Osteoblast (primary cell): Measurements from ENCODE around the gene MAT2A. TPM values are rescaled to one million over a fixed set of nuclear protein-coding genes. Genes with fewer than 3 reads are reported as not detected.

Experiments
- DNase-seq: peaks from one replicate; pipeline ENCODE4 v3.0.0; 2011; ENCODE audit warnings: low spot score, mixed read lengths; ENCODE audit not compliant: insufficient read length; ENCODE audit errors: missing footprints
- H2AFZ ChIP-seq: 2 replicates; pipeline ENCODE4 v1.6.0; 2011; ENCODE audit warnings: mild to moderate bottlenecking, low read length
- H3K27ac ChIP-seq: 2 replicates; pipeline ENCODE4 v1.5.1; 2011; ENCODE audit warnings: mild to moderate bottlenecking, low read depth, low read length, moderate library complexity
- H3K27me3 ChIP-seq: 2 replicates; pipeline ENCODE4 v1.6.0; 2012; ENCODE audit warnings: mild to moderate bottlenecking, control low read depth, inconsistent platforms, low read length, moderate library complexity; ENCODE audit not compliant: insufficient read depth
- H3K36me3 ChIP-seq: 2 replicates; pipeline ENCODE4 v1.5.1; 2011; ENCODE audit warnings: mild to moderate bottlenecking, low read length, control low read depth, moderate library complexity; ENCODE audit not compliant: insufficient read depth
- H3K4me1 ChIP-seq: 2 replicates; pipeline ENCODE4 v1.5.1; 2011; ENCODE audit warnings: mild to moderate bottlenecking, low read length, control low read depth, moderate library complexity; ENCODE audit not compliant: insufficient read depth
- H3K4me2 ChIP-seq: 2 replicates; pipeline ENCODE4 v1.6.0; 2011; ENCODE audit warnings: mild to moderate bottlenecking, low read length; ENCODE audit not compliant: insufficient read depth
- H3K4me3 ChIP-seq: fragments of 200-600 bp; sonication (generic); 3 replicates; pipeline ENCODE4 v1.5.1; 2012; ENCODE audit warnings: mild to moderate bottlenecking, low read length, inconsistent platforms; ENCODE audit not compliant: insufficient read depth
- H3K79me2 ChIP-seq: 2 replicates; pipeline ENCODE4 v1.6.0; 2012; ENCODE audit warnings: mild to moderate bottlenecking, low read length, control low read depth, inconsistent platforms; ENCODE audit not compliant: insufficient read depth
- H3K9me3 ChIP-seq: 2 replicates; pipeline ENCODE4 v1.5.1; 2011; ENCODE audit warnings: low read depth, low read length, control low read depth
- H4K20me1 ChIP-seq: 2 replicates; pipeline ENCODE4 v1.6.0; 2012; ENCODE audit warnings: mild to moderate bottlenecking, low read length, control low read depth; ENCODE audit not compliant: insufficient read depth
- total RNA-seq: library from RNA; depleted of rRNA; stranded (reverse); fragments of >200 nt; gene quantifications from 2 replicates; pipeline ENCODE4 v1.2.3, GENCODE V29; 2012
- TF ChIP-seq, protein P1 (sequence below): IDR thresholded peaks from 2 replicates; pipeline ENCODE4 v1.5.1; 2011; ENCODE audit warnings: mild to moderate bottlenecking, low read depth, low read length, moderate library complexity; ENCODE audit errors: extremely low read depth

The MAT2A gene
- total RNA-seq, 1 donor: 124 TPM

DNA sequence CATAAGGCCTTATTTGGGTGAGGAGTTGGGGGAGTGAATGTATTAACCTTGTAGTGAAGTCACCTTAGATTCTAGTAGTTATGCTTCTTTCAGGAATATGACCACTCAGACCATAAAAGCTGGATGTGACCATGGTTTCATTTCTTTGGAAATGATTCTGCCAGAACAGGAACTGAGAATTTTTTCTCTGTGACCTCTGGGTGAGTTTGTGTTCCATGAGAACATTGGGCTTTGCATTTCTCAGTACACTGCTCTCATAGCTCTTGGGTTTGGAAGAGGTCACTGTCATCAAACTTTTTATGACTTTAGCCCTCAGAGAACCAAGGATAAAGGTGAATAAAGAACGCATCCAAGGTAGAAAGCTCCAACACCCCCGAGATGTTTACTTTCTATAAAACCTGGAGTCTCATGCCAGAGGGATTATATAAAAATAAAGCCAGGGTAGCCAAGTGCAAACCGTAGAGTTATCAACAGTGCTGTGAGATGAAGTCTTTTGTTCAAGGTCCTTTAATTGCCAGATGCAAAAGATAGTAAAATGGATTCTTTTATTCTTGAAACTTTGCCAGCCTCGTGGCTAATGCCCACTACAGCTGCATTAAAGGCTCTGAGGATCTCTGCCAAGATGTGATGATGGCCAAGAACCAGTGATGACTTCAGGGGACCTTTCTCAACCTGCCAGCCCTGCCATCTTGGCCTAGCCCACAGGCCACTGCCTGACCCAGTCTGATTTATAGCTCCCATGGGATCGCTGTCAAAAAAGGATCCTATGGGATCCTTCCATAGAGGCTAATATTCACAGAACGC is 27.8 kb upstream of the MAT2A start:
- Histone ChIP-seq H3K27me3 (no peaks in the 10 kb centered on the region), H3K4me2 (no peak overlapping the region), H3K36me3 (no peaks in the 10 kb centered on the region), H2AFZ (no peak overlapping the region), H3K4me3 (no peak overlapping the region), H3K79me2 (no peaks in the 10 kb centered on the region), H3K9me3 (no peaks in the 10 kb centered on the region), H3K27ac (peak overlapping the region; percentile 3), H4K20me1 (no peaks in the 10 kb centered on the region), H3K4me1 (peaks cover 11% of the 10 kb centered on the region)
- peak; percentile 54 for DNase-seq
- TF ChIP-seq, protein P1, sequence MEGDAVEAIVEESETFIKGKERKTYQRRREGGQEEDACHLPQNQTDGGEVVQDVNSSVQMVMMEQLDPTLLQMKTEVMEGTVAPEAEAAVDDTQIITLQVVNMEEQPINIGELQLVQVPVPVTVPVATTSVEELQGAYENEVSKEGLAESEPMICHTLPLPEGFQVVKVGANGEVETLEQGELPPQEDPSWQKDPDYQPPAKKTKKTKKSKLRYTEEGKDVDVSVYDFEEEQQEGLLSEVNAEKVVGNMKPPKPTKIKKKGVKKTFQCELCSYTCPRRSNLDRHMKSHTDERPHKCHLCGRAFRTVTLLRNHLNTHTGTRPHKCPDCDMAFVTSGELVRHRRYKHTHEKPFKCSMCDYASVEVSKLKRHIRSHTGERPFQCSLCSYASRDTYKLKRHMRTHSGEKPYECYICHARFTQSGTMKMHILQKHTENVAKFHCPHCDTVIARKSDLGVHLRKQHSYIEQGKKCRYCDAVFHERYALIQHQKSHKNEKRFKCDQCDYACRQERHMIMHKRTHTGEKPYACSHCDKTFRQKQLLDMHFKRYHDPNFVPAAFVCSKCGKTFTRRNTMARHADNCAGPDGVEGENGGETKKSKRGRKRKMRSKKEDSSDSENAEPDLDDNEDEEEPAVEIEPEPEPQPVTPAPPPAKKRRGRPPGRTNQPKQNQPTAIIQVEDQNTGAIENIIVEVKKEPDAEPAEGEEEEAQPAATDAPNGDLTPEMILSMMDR: no peak

DNA sequence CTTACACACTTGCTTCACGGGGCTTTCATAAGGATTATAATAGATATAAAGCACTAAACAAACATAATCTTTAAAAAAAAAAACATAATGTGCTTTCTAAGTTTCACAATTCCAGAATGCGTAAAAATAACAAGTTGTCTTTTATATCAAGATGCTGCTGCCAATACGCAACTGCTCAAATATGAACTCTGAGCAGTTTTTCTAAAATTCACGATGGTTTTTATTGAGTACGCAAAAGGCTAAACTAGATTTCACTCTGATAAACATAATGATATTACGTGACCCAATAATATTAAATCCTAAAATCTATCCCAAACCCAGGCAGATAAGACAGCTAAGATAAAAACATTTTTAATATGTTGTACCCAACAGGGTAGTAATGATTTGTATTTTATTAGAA is 24.6 kb upstream of the MAT2A start:
- H3K4me2 ChIP-seq: no peak overlapping the region
- H3K4me3 ChIP-seq: no peak overlapping the region
- no peaks in the 10 kb centered on the region for H3K79me2 ChIP-seq
- no peaks in the 10 kb centered on the region for H3K27me3 ChIP-seq
- H4K20me1 ChIP-seq: no peaks in the 10 kb centered on the region
- no peaks in the 10 kb centered on the region for H3K4me1 ChIP-seq
- TF ChIP-seq, protein P1: no peak
- no peak overlapping the region for H2AFZ ChIP-seq
- H3K36me3 ChIP-seq: no peaks in the 10 kb centered on the region
- no peak for DNase-seq
- H3K9me3 ChIP-seq: no peaks in the 10 kb centered on the region
- H3K27ac ChIP-seq: no peak overlapping the region

DNA sequence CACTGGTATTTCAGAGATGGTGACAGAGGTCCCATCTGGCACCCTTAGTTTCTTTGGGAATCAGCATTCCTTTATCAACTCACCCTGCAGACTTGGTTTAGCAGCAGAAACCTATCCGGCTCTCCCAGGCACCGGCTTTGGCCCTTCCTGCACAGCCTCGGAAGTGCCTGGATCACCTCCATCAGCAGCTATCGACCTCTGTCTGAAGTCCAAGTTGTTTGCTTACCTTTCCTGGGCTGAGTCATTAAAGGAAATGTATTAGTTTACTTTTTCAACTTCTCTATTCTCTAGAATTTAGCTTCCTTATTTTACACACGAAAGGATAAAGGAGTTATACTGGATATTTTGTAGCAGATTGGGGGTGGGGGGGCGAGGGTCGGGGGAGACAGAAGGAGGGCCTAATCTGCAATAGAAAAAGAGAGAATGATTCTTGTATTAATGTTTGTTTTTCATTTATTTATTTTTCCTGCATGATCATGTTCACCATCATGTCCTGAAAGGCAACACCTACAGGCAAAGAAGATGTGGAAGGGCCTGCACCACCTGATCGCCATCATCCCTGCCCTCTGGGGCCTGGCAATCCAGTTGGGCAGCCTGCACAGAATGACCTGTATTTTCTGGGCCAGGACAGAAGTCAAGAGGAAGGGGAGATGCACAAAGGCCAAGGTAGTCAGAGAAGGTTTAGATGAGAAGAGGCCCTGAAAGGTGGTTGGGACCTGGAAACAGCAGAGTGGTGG is 22.1 kb upstream of the MAT2A start:
- peak; percentile 2 for DNase-seq
- no peak overlapping the region for H3K4me2 ChIP-seq
- H3K9me3 ChIP-seq: no peaks in the 10 kb centered on the region
- H3K4me1 ChIP-seq: no peaks in the 10 kb centered on the region
- H4K20me1 ChIP-seq: no peaks in the 10 kb centered on the region
- no peaks in the 10 kb centered on the region for H3K79me2 ChIP-seq
- H3K27ac ChIP-seq: no peak overlapping the region
- H2AFZ ChIP-seq: no peak overlapping the region
- no peaks in the 10 kb centered on the region for H3K27me3 ChIP-seq
- H3K36me3 ChIP-seq: no peaks in the 10 kb centered on the region
- TF ChIP-seq, protein P1: no peak
- H3K4me3 ChIP-seq: no peak overlapping the region

DNA sequence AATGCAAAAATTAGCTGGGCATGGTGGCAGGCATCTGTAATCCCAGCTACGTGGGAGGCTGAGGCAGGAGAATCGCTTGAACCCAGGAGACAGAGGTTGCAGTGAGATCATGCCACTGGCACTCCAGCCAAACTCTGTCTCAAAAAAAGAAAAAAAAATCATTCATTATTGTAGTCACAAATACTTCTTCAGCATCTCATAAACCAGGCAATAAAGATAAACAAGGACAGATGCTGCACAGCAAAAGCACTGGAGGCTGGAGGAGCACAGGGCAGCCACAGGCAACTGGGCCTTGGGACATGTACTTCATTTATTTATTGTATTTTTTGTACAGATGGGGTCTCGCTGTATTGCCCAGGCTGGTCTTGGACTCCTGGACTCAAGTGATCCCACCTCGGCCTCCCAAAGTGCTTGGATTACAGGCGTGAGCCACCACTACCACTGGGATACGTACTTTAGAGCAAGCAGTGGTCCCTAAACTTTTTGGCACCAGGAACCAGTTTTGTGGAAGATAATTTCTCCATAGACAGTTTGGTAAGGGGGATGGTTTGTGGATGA is 16.8 kb upstream of the MAT2A start:
- Histone ChIP-seq H3K27me3 (no peaks in the 10 kb centered on the region), H2AFZ (no peak overlapping the region), H3K36me3 (no peaks in the 10 kb centered on the region), H3K4me2 (no peak overlapping the region), H3K4me3 (no peak overlapping the region), H3K4me1 (no peaks in the 10 kb centered on the region), H3K79me2 (no peaks in the 10 kb centered on the region), H3K27ac (no peak overlapping the region), H4K20me1 (no peaks in the 10 kb centered on the region), H3K9me3 (no peaks in the 10 kb centered on the region)
- TF ChIP-seq, protein P1: no peak
- DNase-seq: no peak
